ENCODE measurements around the gene TMF1. TPM values are rescaled to one million over a fixed set of nuclear protein-coding genes. Genes with fewer than 3 reads are reported as not detected.

TMF1 gene
- total and polyA plus RNA-seq, 2 of the 8 experiments (the other 6 are each of a cell fraction or from before 2014, with no cell fraction given) = 1.4 to 18.3 TPM

DNA sequence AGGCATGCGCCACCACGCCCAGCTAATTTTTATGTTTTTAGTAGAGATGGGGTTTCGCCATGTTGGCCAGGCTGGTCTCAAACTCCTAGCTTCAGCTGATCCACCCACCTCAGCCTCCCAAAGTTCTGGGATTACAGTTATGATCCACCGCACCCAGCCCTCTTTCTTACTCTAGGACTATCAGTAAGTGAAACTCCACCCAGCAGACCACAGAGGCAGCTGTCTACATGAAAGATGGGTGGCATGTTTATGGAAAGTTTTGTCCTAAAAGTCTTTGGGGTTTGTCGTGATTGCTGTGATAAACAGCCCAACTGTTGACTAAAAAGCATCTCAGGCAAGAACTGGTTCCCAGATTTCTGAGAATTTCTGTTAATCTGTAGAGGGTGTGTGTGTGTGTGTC is 43.5 kb upstream of the TMF1 start:
- H4K20me1 ChIP-seq (replicated peaks in 1 of 2; ENCODE audit: control insufficient read depth in 1 of 2, insufficient read depth in 2 of 2, low read length in 2 of 2) = no peaks in the 10 kb centered on the region
- no peak overlapping the region for H3K14ac ChIP-seq (ENCODE audit: insufficient read length)
- H3K36me3 ChIP-seq (ENCODE audit: control insufficient read depth in 2 of 4, insufficient read depth in 4 of 4, low read length in 3 of 4) = no peaks in the 10 kb centered on the region
- no peak overlapping the region for H4K91ac ChIP-seq (replicated peaks; ENCODE audit: insufficient read length, low read length)
- H2BK20ac ChIP-seq (ENCODE audit: low read length) = no peak overlapping the region
- WGBS, 2 experiments (ENCODE audit: extremely low coverage in 1 of 2, insufficient coverage in 1 of 2, insufficient read length in 1 of 2, insufficient replicate concordance in 2 of 2, low coverage in 1 of 2, low lambda C conversion rate in 2 of 2, missing lambda C conversion rate in 1 of 2) = 93% methylated on average over 5 of the region's 5 CpGs; no CpG with 5 or more reads in 1 of the 2 experiments
- H3K79me1 ChIP-seq (ENCODE audit: low read depth, low read length) = no peaks in the 10 kb centered on the region
- no peak overlapping the region for H2AFZ ChIP-seq (ENCODE audit: low read length)
- H3K23me2 ChIP-seq (ENCODE audit: low read depth, low read length) = no peaks in the 10 kb centered on the region
- H4K5ac ChIP-seq (ENCODE audit: insufficient read length, low read depth, low read length) = no peak overlapping the region
- no peak overlapping the region for H3K4me2 ChIP-seq (ENCODE audit: insufficient read depth in 1 of 2, low read depth in 2 of 2, low read length in 2 of 2)
- no peak overlapping the region for H3K9ac ChIP-seq (replicated peaks in 1 of 4; ENCODE audit: extremely low read depth in 1 of 4, low read depth in 3 of 4, low read length in 3 of 4)
- H3K4me1 ChIP-seq (replicated peaks in 1 of 4; ENCODE audit: control insufficient read depth in 3 of 4, insufficient read depth in 4 of 4, low read length in 3 of 4) = peaks cover 0 to 7% (median under 1%) of the 10 kb centered on the region in 4 experiments; a peak in 3 of 7 replicates
- no peaks in the 10 kb centered on the region for H3K9me3 ChIP-seq (ENCODE audit: insufficient read depth in 2 of 2, low read depth in 1 of 2, low read length in 1 of 2)
- H2BK120ac ChIP-seq (replicated peaks; ENCODE audit: low read depth, low read length) = no peak overlapping the region
- H3K4ac ChIP-seq (replicated peaks; ENCODE audit: insufficient read length, low read depth, low read length) = no peak overlapping the region
- no peak for FAIRE-seq
- CTCF ChIA-PET (ENCODE audit: partially characterized antibody) = no interaction called here
- POLR2A ChIA-PET (ENCODE audit: partially characterized antibody) = no interaction called here
- no peak overlapping the region for H3K27ac ChIP-seq (ENCODE audit: low read depth, low read length)
- no peaks in the 10 kb centered on the region for H3K27me3 ChIP-seq (replicated peaks in 1 of 4; ENCODE audit: control insufficient read depth in 3 of 4, extremely low read depth in 1 of 4, insufficient read depth in 3 of 4, low read length in 3 of 4)
- no peak overlapping the region for H2BK5ac ChIP-seq (ENCODE audit: low read depth, low read length)
- H4K8ac ChIP-seq (ENCODE audit: extremely low read depth, insufficient read depth, low read length) = no peak overlapping the region
- H3K4me3 ChIP-seq (ENCODE audit: extremely low read depth in 1 of 4, insufficient read depth in 2 of 4, low read depth in 3 of 4, low read length in 4 of 4) = no peak overlapping the region
- H3K23ac ChIP-seq (ENCODE audit: insufficient read length) = no peak overlapping the region
- H2AK5ac ChIP-seq (ENCODE audit: low read depth, low read length) = no peak overlapping the region
- no peak for DNase-seq (ENCODE audit: low read depth in 1 of 2, low spot score in 2 of 2)
- H3K79me2 ChIP-seq (ENCODE audit: control insufficient read depth in 1 of 2, insufficient read depth in 2 of 2, low read length in 2 of 2) = no peaks in the 10 kb centered on the region
- H3K56ac ChIP-seq (replicated peaks; ENCODE audit: insufficient read length, low read depth, low read length) = no peak overlapping the region
- no peak overlapping the region for H2BK12ac ChIP-seq (ENCODE audit: low read depth, low read length)
- H2BK15ac ChIP-seq (ENCODE audit: low read length) = no peak overlapping the region
- H3K18ac ChIP-seq (ENCODE audit: extremely low read depth, low read length) = no peak overlapping the region
- TF ChIP-seq, protein P1, sequence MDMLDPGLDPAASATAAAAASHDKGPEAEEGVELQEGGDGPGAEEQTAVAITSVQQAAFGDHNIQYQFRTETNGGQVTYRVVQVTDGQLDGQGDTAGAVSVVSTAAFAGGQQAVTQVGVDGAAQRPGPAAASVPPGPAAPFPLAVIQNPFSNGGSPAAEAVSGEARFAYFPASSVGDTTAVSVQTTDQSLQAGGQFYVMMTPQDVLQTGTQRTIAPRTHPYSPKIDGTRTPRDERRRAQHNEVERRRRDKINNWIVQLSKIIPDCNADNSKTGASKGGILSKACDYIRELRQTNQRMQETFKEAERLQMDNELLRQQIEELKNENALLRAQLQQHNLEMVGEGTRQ (IDR thresholded peaks at IDR 0.05; ENCODE audit: low read length) = no peak
- TF ChIP-seq SP4 (IDR thresholded peaks at IDR 0.05; ENCODE audit: low read length) (no peak), KDM4A (IDR thresholded peaks at IDR 0.05; ENCODE audit: low read depth, low read length, severe bottlenecking) (no peak), POU5F1 (IDR thresholded peaks at IDR 0.05; ENCODE audit: low read depth, low read length) (no peak), SP1 (IDR thresholded peaks at IDR 0.05; ENCODE audit: low read depth, low read length) (no peak), FOSL1 (IDR thresholded peaks at IDR 0.05; ENCODE audit: insufficient read depth, low read depth, low read length) (no peak), ASH2L (IDR thresholded peaks at IDR 0.05; ENCODE audit: low read length) (no peak), CTBP2 (IDR thresholded peaks at IDR 0.05; ENCODE audit: borderline replicate concordance, insufficient read depth, insufficient read length, low read length) (no peak), GABPA (IDR thresholded peaks at IDR 0.05; ENCODE audit: borderline replicate concordance, insufficient read depth, low read length) (no peak), CHD1 (IDR thresholded peaks at IDR 0.05; ENCODE audit: low read depth, low read length) (no peak), KDM5A (IDR thresholded peaks at IDR 0.05; ENCODE audit: low read length) (no peak), HDAC2 (IDR thresholded peaks at IDR 0.05; ENCODE audit: borderline replicate concordance in 1 of 2, low read depth in 2 of 2, low read length in 2 of 2) (no peak)
- TF ChIP-seq, protein P2, sequence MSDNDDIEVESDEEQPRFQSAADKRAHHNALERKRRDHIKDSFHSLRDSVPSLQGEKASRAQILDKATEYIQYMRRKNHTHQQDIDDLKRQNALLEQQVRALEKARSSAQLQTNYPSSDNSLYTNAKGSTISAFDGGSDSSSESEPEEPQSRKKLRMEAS (IDR thresholded peaks at IDR 0.05) = no peak

Measured in H1 (cell line).